ENCODE measurements around the gene CYP11A1.
A peak's percentile ranks its signal among the peaks of the same experiment; 100 is the strongest.

CYP11A1 gene
- 0 to 0.04 (median 0) reads per million in 3 experiments for total RNA-seq

GRCh38 chr15:74367296-74367854 lies at the start of gene CYP11A1:
TSS of gene CYP11A1 (minus strand) at chr15:74367646. CDS start at chr15:74367585, 61 bp downstream.
- DNase-seq = no peak

GRCh38 chr15:74417225-74417624 lies 49.8 kb upstream of the CYP11A1 start:
- DNase-seq = no peak

- DNase-seq = no peak
Measured at GRCh38 chr15:74415966-74416916, 48.8 kb upstream of the CYP11A1 start.

GRCh38 chr15:74414603-74415338 lies 47.3 kb upstream of the CYP11A1 start:
- no peak for DNase-seq

GRCh38 chr15:74414081-74414580 lies 46.7 kb upstream of the CYP11A1 start:
- DNase-seq = no peak

- no peak for DNase-seq
Measured at GRCh38 chr15:74413350-74414080, 46.1 kb upstream of the CYP11A1 start.

- DNase-seq = no peak
Measured at GRCh38 chr15:74412159-74412558, 44.7 kb upstream of the CYP11A1 start.

- no peak for DNase-seq
Measured at GRCh38 chr15:74411686-74412085, 44.2 kb upstream of the CYP11A1 start.

GRCh38 chr15:74410502-74410901 lies 43.1 kb upstream of the CYP11A1 start:
- DNase-seq = no peak

GRCh38 chr15:74409225-74409624 lies 41.8 kb upstream of the CYP11A1 start:
- no peak for DNase-seq

GRCh38 chr15:74408815-74409214 lies 41.4 kb upstream of the CYP11A1 start:
- no peak for DNase-seq

- DNase-seq = no peak
Measured at GRCh38 chr15:74408385-74408784, 40.9 kb upstream of the CYP11A1 start.

GRCh38 chr15:74406992-74407705 lies 39.7 kb upstream of the CYP11A1 start:
- DNase-seq = no peak

GRCh38 chr15:74406517-74406916 lies 39.1 kb upstream of the CYP11A1 start:
- no peak for DNase-seq

GRCh38 chr15:74405823-74406222 lies 38.4 kb upstream of the CYP11A1 start:
- no peak for DNase-seq

- no peak for DNase-seq
Measured at GRCh38 chr15:74403991-74404563, 36.6 kb upstream of the CYP11A1 start.

GRCh38 chr15:74403588-74403919 lies 36.1 kb upstream of the CYP11A1 start:
- DNase-seq = no peak

GRCh38 chr15:74402873-74403587 lies 35.6 kb upstream of the CYP11A1 start:
- DNase-seq = peak; percentile 16

- no peak for DNase-seq
Measured at GRCh38 chr15:74402337-74402841, 34.9 kb upstream of the CYP11A1 start.

GRCh38 chr15:74400915-74401757 lies 33.7 kb upstream of the CYP11A1 start:
- no peak for DNase-seq

All from central memory CD4-positive, alpha-beta T cell (primary cell).